CD4-positive, alpha-beta T cell treated with Interleukin-21 for 1 hour (primary cell): ENCODE measurements around the gene FFAR1.
"Not testable (repeated sequence)": the region's sequence is repeated elsewhere in the genome, so short reads cannot be mapped to it uniquely, and the experiment has no call there.

Experiments used
- DNase-seq: peaks from one replicate; pipeline ENCODE4 v3.0.0-alpha.2; 2020

The FFAR1 gene

GRCh38 chr19:35363711-35364425 lies 16.2 kb downstream of the FFAR1 start:
- DNase-seq: no peak

- no peak for DNase-seq
Measured at GRCh38 chr19:35365303-35365702, 17.6 kb downstream of the FFAR1 start.

GRCh38 chr19:35368378-35368777 lies 20.7 kb downstream of the FFAR1 start:
- DNase-seq: no peak

GRCh38 chr19:35369522-35369921 lies 21.8 kb downstream of the FFAR1 start:
- no peak for DNase-seq

- DNase-seq: no peak
Measured at GRCh38 chr19:35370722-35371121, 23.0 kb downstream of the FFAR1 start, which contains the start of gene GPR42. GPR42 (plus strand) TSS chr19:35371068; CDS start chr19:35371360, 292 bp downstream.

GRCh38 chr19:35373492-35373891 lies 25.8 kb downstream of the FFAR1 start:
- no peak for DNase-seq

- not testable (repeated sequence) for DNase-seq
Measured at GRCh38 chr19:35374031-35374430, 26.3 kb downstream of the FFAR1 start.

GRCh38 chr19:35375505-35376307 lies 28.0 kb downstream of the FFAR1 start:
- no peak for DNase-seq

- DNase-seq: no peak
Measured at GRCh38 chr19:35377656-35378055, 30.0 kb downstream of the FFAR1 start.

GRCh38 chr19:35378356-35378755 lies 30.7 kb downstream of the FFAR1 start:
- no peak for DNase-seq

GRCh38 chr19:35379545-35379944 lies 31.8 kb downstream of the FFAR1 start:
- DNase-seq: not testable (repeated sequence)

- DNase-seq: no peak
Measured at GRCh38 chr19:35379992-35380391, 32.3 kb downstream of the FFAR1 start.

GRCh38 chr19:35380450-35381124 lies 32.9 kb downstream of the FFAR1 start:
- no peak for DNase-seq

- no peak for DNase-seq
Measured at GRCh38 chr19:35381318-35381717, 33.6 kb downstream of the FFAR1 start.

GRCh38 chr19:35381926-35382325 lies 34.2 kb downstream of the FFAR1 start:
- DNase-seq: no peak

- DNase-seq: no peak
Measured at GRCh38 chr19:35383536-35383935, 35.8 kb downstream of the FFAR1 start.

GRCh38 chr19:35388277-35389054 lies 40.8 kb downstream of the FFAR1 start:
- no peak for DNase-seq

GRCh38 chr19:35389192-35389861 lies 41.6 kb downstream of the FFAR1 start:
- no peak for DNase-seq

GRCh38 chr19:35392742-35393715 lies 45.3 kb downstream of the FFAR1 start:
- no peak for DNase-seq

- no peak for DNase-seq
Measured at GRCh38 chr19:35395382-35396199, 47.9 kb downstream of the FFAR1 start.
